Smooth muscle cell (in vitro differentiated cells): ENCODE results near the gene HYAL1. TPM values are rescaled to one million over a fixed set of nuclear protein-coding genes. Genes with fewer than 3 reads are reported as not detected.

Source experiments
- DNase-seq: peaks from one replicate; lab custom pipeline; 2025; ENCODE audit not compliant: unreplicated experiment; lab: John Stamatoyannopoulos, UW
- H2AFZ ChIP-seq: fragments of 200-600 bp; sonication (generic); 2 replicates; pipeline ENCODE4 v1.6.0; 2016; ENCODE audit warnings: antibody characterized with exemption, low read depth, mild to moderate bottlenecking
- H3F3A ChIP-seq: fragments of 200-600 bp; sonication (generic); 2 replicates; pipeline ENCODE4 v1.6.0; 2017; ENCODE audit warnings: antibody characterized with exemption, low read depth
- H3K27ac ChIP-seq: fragments of 200-600 bp; sonication (generic); 2 replicates; pipeline ENCODE4 v1.5.1; 2016; ENCODE audit warnings: low read depth, mild to moderate bottlenecking
- H3K27me3 ChIP-seq: fragments of 200-600 bp; sonication (generic); 2 replicates; pipeline ENCODE4 v1.6.1; 2016; ENCODE audit warnings: low read depth, mild to moderate bottlenecking
- H3K36me3 ChIP-seq: fragments of 200-600 bp; sonication (generic); 2 replicates; pipeline ENCODE4 v1.5.1; 2016; ENCODE audit warnings: low read depth
- H3K4me1 ChIP-seq: fragments of 200-600 bp; sonication (generic); 2 replicates; pipeline ENCODE4 v1.5.1; 2016; ENCODE audit warnings: low read depth
- H3K4me2 ChIP-seq: fragments of 200-600 bp; sonication (generic); 2 replicates; pipeline ENCODE4 v1.6.0; 2016; ENCODE audit warnings: mild to moderate bottlenecking
- H3K4me3 ChIP-seq: fragments of 200-600 bp; sonication (generic); 2 replicates; pipeline ENCODE4 v1.5.1; 2016; ENCODE audit warnings: mild to moderate bottlenecking
- H3K79me2 ChIP-seq: fragments of 200-600 bp; sonication (generic); 2 replicates; pipeline ENCODE4 v1.6.0; 2016; ENCODE audit warnings: low read depth, mild to moderate bottlenecking
- H3K9ac ChIP-seq: fragments of 200-600 bp; sonication (generic); 2 replicates; pipeline ENCODE4 v1.6.0; 2016; ENCODE audit warnings: low read depth
- H3K9me3 ChIP-seq: fragments of 200-600 bp; sonication (generic); replicated peaks from 2 replicates; pipeline ENCODE4 v1.5.1; 2016; ENCODE audit warnings: low read depth
- H4K20me1 ChIP-seq: fragments of 200-600 bp; sonication (generic); 2 replicates; pipeline ENCODE4 v1.6.0; 2016; ENCODE audit warnings: low read depth
- WGBS: methylation state at CpG from one replicate; pipeline ENCODE4 v1.1.7; 2016; ENCODE audit warnings: low lambda C conversion rate; 5-methylcytosine and 5-hydroxymethylcytosine counted together
- polyA plus RNA-seq: library from polyadenylated mRNA; unstranded; fragments of >200 nt; fragmentation: Nextera tagmentation; extraction: Ambion mirVana; gene quantifications from 2 replicates; pipeline ENCODE4 v1.2.1, GENCODE V29; 2016
- total RNA-seq: library from RNA; depleted of rRNA; stranded (reverse); fragments of >200 nt; gene quantifications from 2 replicates; pipeline ENCODE4 v1.2.3, GENCODE V29; 2014
- TF ChIP-seq, protein P1 (sequence below): fragments of 200-600 bp; sonication (generic); IDR thresholded peaks from 2 replicates; pipeline ENCODE4 v1.5.1; 2017; ENCODE audit warnings: borderline replicate concordance, mild to moderate bottlenecking, antibody characterized with exemption; ENCODE audit not compliant: insufficient read depth, poor library complexity, severe bottlenecking

The HYAL1 gene
- total and polyA plus RNA-seq, 2 experiments from 2014 or later = 1.0 TPM; not detected in 1

GRCh38 chr3:50341996-50342650, 38.7 kb upstream of the HYAL1 start:
- H3K36me3 ChIP-seq = no peaks in the 10 kb centered on the region
- H3F3A ChIP-seq = peaks cover 20% of the 10 kb centered on the region
- WGBS = 87% methylated on average over 11 of the region's 13 CpGs
- H3K9me3 ChIP-seq = no peaks in the 10 kb centered on the region
- H3K4me1 ChIP-seq = peaks cover 22% of the 10 kb centered on the region
- no peak overlapping the region for H3K27ac ChIP-seq
- H4K20me1 ChIP-seq = no peaks in the 10 kb centered on the region
- no peaks in the 10 kb centered on the region for H3K79me2 ChIP-seq
- H3K4me3 ChIP-seq = no peak overlapping the region
- H3K4me2 ChIP-seq = no peak overlapping the region
- no peak overlapping the region for H3K9ac ChIP-seq
- peaks cover 19% of the 10 kb centered on the region for H3K27me3 ChIP-seq
- no peak for DNase-seq
- TF ChIP-seq, protein P1, sequence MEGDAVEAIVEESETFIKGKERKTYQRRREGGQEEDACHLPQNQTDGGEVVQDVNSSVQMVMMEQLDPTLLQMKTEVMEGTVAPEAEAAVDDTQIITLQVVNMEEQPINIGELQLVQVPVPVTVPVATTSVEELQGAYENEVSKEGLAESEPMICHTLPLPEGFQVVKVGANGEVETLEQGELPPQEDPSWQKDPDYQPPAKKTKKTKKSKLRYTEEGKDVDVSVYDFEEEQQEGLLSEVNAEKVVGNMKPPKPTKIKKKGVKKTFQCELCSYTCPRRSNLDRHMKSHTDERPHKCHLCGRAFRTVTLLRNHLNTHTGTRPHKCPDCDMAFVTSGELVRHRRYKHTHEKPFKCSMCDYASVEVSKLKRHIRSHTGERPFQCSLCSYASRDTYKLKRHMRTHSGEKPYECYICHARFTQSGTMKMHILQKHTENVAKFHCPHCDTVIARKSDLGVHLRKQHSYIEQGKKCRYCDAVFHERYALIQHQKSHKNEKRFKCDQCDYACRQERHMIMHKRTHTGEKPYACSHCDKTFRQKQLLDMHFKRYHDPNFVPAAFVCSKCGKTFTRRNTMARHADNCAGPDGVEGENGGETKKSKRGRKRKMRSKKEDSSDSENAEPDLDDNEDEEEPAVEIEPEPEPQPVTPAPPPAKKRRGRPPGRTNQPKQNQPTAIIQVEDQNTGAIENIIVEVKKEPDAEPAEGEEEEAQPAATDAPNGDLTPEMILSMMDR = no peak
- no peak overlapping the region for H2AFZ ChIP-seq

DNA sequence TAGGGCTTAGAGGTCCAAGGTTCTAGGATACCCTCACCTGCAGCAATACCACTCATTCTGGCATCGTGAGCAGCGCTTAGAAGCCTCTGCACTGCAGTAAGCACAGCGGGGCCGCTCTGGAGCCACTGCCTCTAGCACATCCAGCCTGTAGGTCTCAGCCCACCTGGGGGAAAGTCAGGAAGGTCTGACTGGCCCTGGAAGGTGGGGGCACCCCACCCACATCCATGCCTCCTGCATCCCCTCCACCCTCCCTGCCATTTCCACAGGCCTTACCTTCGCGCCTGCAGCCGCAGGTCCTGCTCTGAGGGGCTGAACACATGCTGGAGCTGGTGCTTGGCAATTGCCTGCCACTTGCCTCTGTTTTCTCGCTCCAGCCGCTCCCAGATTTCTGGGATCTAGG, 38.2 kb upstream of the HYAL1 start:
- Histone ChIP-seq H3K9me3 (no peaks in the 10 kb centered on the region), H3K79me2 (peaks cover 4% of the 10 kb centered on the region), H3K36me3 (no peaks in the 10 kb centered on the region), H3K9ac (no peak overlapping the region), H4K20me1 (no peaks in the 10 kb centered on the region), H3F3A (peaks cover 20% of the 10 kb centered on the region), H3K4me3 (no peak overlapping the region), H3K4me2 (no peak overlapping the region), H3K27ac (no peak overlapping the region), H2AFZ (no peak overlapping the region), H3K4me1 (peaks cover 22% of the 10 kb centered on the region), H3K27me3 (peaks cover 19% of the 10 kb centered on the region)
- no peak for DNase-seq
- WGBS = 95% methylated on average over 9 of the region's 9 CpGs
- TF ChIP-seq, protein P1 = no peak

GRCh38 chr3:50340448-50341329, 37.3 kb upstream of the HYAL1 start, which contains the start of gene RASSF1:
TSS of gene RASSF1 (minus strand) at chr3:50340836. CDS start at chr3:50340805, 31 bp downstream.
- WGBS = 12% methylated on average over 81 of the region's 85 CpGs
- Histone ChIP-seq H3K4me2 (peak within 1 kb of the TSS; percentile 89), H3K36me3 (no peaks in the 10 kb centered on the region), H3F3A (peaks cover 12% of the 10 kb centered on the region), H3K9me3 (no peaks in the 10 kb centered on the region), H3K27me3 (peaks cover 19% of the 10 kb centered on the region), H3K79me2 (peaks cover 13% of the 10 kb centered on the region), H3K4me1 (peaks cover 28% of the 10 kb centered on the region), H3K27ac (no peak within 1 kb of the TSS), H4K20me1 (peaks cover 6% of the 10 kb centered on the region), H3K9ac (no peak within 1 kb of the TSS), H2AFZ (peak within 1 kb of the TSS; percentile 62), H3K4me3 (peak within 1 kb of the TSS; percentile 45)
- TF ChIP-seq, protein P1 = no peak
- no peak for DNase-seq
